ENCODE measurements around the gene CCSER1. TPM values are rescaled to one million over a fixed set of nuclear protein-coding genes. Genes with fewer than 3 reads are reported as not detected.

CCSER1 gene
- total RNA-seq, 1 experiment from 2014 or later, result 5.9 TPM

DNA sequence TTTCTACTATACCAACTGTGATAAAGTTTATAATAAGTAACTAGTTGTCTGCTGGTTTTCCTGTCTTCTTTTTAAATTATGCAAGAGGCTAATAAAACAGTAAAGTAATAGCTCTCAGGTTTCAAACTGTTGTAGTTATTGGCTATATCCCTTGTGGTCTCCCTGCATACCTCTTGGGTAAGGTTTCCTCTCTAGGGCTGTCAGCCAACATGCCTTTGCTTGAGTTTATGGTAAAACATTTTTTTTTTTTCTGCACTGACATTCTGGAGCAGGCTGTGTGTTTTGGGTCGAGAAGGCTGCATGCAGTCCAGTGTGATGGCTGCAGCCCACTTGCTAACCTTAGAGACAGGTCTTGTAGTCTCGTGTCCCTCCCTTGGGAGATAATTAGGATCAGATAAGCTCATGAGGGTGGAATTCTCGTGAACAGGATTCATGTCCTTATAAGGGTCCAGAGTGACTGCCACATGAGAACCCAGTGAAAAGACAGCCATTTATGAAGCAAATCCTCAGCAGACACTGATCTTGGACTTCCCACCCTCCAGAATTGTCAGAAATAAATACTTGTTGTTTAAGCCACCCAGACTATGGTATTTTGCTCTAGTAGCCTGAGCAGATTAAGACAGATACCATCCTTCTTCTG lies 831.2 kb downstream of the CCSER1 start:
- TF ChIP-seq, protein P1, sequence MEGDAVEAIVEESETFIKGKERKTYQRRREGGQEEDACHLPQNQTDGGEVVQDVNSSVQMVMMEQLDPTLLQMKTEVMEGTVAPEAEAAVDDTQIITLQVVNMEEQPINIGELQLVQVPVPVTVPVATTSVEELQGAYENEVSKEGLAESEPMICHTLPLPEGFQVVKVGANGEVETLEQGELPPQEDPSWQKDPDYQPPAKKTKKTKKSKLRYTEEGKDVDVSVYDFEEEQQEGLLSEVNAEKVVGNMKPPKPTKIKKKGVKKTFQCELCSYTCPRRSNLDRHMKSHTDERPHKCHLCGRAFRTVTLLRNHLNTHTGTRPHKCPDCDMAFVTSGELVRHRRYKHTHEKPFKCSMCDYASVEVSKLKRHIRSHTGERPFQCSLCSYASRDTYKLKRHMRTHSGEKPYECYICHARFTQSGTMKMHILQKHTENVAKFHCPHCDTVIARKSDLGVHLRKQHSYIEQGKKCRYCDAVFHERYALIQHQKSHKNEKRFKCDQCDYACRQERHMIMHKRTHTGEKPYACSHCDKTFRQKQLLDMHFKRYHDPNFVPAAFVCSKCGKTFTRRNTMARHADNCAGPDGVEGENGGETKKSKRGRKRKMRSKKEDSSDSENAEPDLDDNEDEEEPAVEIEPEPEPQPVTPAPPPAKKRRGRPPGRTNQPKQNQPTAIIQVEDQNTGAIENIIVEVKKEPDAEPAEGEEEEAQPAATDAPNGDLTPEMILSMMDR (conservative IDR thresholded peaks at IDR 0.05), result no peak
- TF ChIP-seq EZH2 (IDR thresholded peaks at IDR 0.05; ENCODE audit: low read depth), result no peak
- H3K9me2 ChIP-seq (ENCODE audit: insufficient read depth), result no peaks in the 10 kb centered on the region
- H3K4me2 ChIP-seq, result no peak overlapping the region
- POLR2A ChIA-PET (ENCODE audit: unreplicated experiment), result no interaction called here
- H3K27ac ChIP-seq, result no peak overlapping the region
- peak; percentile 19 to 37 for DNase-seq
- no peaks in the 10 kb centered on the region for H3K36me3 ChIP-seq (ENCODE audit: low read depth)
- no peaks in the 10 kb centered on the region for H3K9me3 ChIP-seq (ENCODE audit: insufficient read depth, low read depth)
- no peaks in the 10 kb centered on the region for H3K27me3 ChIP-seq (ENCODE audit: insufficient read depth, low read depth)
- CTCF ChIA-PET, result no interaction called here
- H2AFZ ChIP-seq, result no peak overlapping the region
- no peaks in the 10 kb centered on the region for H3K79me2 ChIP-seq (ENCODE audit: low read depth)
- H3F3A ChIP-seq (ENCODE audit: insufficient read depth, low read depth), result no peaks in the 10 kb centered on the region
- H3K4me1 ChIP-seq (replicated peaks; ENCODE audit: insufficient read depth), result no peaks in the 10 kb centered on the region
- no TSS peak for BruUV-seq (replicated peaks)
- no peaks in the 10 kb centered on the region; the same call in 1 of the 2 replicates for H4K20me1 ChIP-seq (ENCODE audit: insufficient read depth)
- H3K4me3 ChIP-seq, result no peak overlapping the region
- intact Hi-C loops (cut with micrococcal nuclease; ENCODE audit: unreplicated experiment), result no loop called here

DNA sequence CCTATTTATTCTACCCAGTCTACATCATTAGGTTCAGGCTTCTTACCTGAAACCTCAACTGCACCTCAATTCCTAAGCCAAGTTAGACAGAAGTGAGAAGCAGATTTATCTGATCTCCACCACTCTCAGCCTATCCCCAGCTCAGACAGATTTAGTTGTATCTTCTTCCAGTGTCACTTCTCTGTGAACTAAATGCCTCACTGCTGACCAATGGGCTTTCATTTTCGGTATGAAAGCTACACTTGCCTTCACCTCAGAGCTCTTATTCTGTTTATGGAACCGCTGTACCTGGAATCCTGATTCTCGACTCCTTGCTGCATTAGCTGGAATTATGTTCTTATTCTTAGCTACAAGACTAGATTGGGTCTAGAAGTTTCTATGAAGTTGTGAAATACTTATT lies 833.2 kb downstream of the CCSER1 start:
- intact Hi-C loops (cut with micrococcal nuclease; ENCODE audit: unreplicated experiment), result no loop called here
- H3K79me2 ChIP-seq (ENCODE audit: low read depth), result no peaks in the 10 kb centered on the region
- no peak overlapping the region for H3K4me2 ChIP-seq
- H3K9me2 ChIP-seq (ENCODE audit: insufficient read depth), result no peaks in the 10 kb centered on the region
- no peaks in the 10 kb centered on the region for H3K4me1 ChIP-seq (replicated peaks; ENCODE audit: insufficient read depth)
- ChIA-PET CTCF (interaction anchor here (0.6 kb wide), 1 partner anchor 153 kb away, joined by 4 read pairs; no protein-coding TSS in a partner anchor), POLR2A (ENCODE audit: unreplicated experiment) (no interaction called here)
- no peak for DNase-seq
- no peaks in the 10 kb centered on the region for H3K36me3 ChIP-seq (ENCODE audit: low read depth)
- H3F3A ChIP-seq (ENCODE audit: insufficient read depth, low read depth), result no peaks in the 10 kb centered on the region
- H2AFZ ChIP-seq, result no peak overlapping the region
- no peaks in the 10 kb centered on the region; the same call in 1 of the 2 replicates for H4K20me1 ChIP-seq (ENCODE audit: insufficient read depth)
- H3K27ac ChIP-seq, result no peak overlapping the region
- no peaks in the 10 kb centered on the region for H3K9me3 ChIP-seq (ENCODE audit: insufficient read depth, low read depth)
- no peaks in the 10 kb centered on the region for H3K27me3 ChIP-seq (ENCODE audit: insufficient read depth, low read depth)
- BruUV-seq (replicated peaks), result no TSS peak
- no peak overlapping the region for H3K4me3 ChIP-seq
- TF ChIP-seq EZH2 (IDR thresholded peaks at IDR 0.05; ENCODE audit: low read depth), result no peak
- TF ChIP-seq, protein P1 (conservative IDR thresholded peaks at IDR 0.05), result no peak

DNA sequence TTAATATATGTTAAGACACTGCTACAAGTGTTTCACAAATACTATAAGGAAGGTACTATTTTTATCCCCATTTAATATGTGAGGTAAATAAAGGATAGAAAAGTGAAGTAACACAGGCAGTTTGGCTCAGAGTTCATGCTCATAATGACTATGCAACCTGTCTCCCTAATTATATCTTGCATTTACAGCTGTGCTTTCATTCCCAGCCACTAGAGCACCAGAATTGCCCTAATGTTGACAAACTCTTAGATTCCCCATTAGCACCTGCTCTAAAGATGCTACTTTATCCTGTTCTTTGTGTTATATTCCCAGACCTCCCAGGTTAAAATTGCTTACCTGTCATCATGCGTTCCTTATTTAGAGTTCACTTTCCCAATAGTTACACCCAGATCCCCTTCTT lies 833.6 kb downstream of the CCSER1 start:
- no peaks in the 10 kb centered on the region for H3K4me1 ChIP-seq (replicated peaks; ENCODE audit: insufficient read depth)
- no TSS peak for BruUV-seq (replicated peaks)
- no peaks in the 10 kb centered on the region for H3K36me3 ChIP-seq (ENCODE audit: low read depth)
- TF ChIP-seq, protein P1 (conservative IDR thresholded peaks at IDR 0.05), result no peak
- TF ChIP-seq EZH2 (IDR thresholded peaks at IDR 0.05; ENCODE audit: low read depth), result no peak
- DNase-seq, result no peak
- H3K27me3 ChIP-seq (ENCODE audit: insufficient read depth, low read depth), result no peaks in the 10 kb centered on the region
- H3K9me3 ChIP-seq (ENCODE audit: insufficient read depth, low read depth), result no peaks in the 10 kb centered on the region
- H3K4me3 ChIP-seq, result no peak overlapping the region
- no peaks in the 10 kb centered on the region for H3K79me2 ChIP-seq (ENCODE audit: low read depth)
- ChIA-PET CTCF (interaction anchor here (0.6 kb wide), 1 partner anchor 153 kb away, joined by 4 read pairs; no protein-coding TSS in a partner anchor), POLR2A (ENCODE audit: unreplicated experiment) (no interaction called here)
- intact Hi-C loops (cut with micrococcal nuclease; ENCODE audit: unreplicated experiment), result no loop called here
- H4K20me1 ChIP-seq (ENCODE audit: insufficient read depth), result no peaks in the 10 kb centered on the region; the same call in 1 of the 2 replicates
- H3F3A ChIP-seq (ENCODE audit: insufficient read depth, low read depth), result no peaks in the 10 kb centered on the region
- no peaks in the 10 kb centered on the region for H3K9me2 ChIP-seq (ENCODE audit: insufficient read depth)
- no peak overlapping the region for H3K27ac ChIP-seq
- no peak overlapping the region for H2AFZ ChIP-seq
- H3K4me2 ChIP-seq, result no peak overlapping the region

Data from PC-9 (cell line).